Measurements from ENCODE around the gene KLHL22.

DNA sequence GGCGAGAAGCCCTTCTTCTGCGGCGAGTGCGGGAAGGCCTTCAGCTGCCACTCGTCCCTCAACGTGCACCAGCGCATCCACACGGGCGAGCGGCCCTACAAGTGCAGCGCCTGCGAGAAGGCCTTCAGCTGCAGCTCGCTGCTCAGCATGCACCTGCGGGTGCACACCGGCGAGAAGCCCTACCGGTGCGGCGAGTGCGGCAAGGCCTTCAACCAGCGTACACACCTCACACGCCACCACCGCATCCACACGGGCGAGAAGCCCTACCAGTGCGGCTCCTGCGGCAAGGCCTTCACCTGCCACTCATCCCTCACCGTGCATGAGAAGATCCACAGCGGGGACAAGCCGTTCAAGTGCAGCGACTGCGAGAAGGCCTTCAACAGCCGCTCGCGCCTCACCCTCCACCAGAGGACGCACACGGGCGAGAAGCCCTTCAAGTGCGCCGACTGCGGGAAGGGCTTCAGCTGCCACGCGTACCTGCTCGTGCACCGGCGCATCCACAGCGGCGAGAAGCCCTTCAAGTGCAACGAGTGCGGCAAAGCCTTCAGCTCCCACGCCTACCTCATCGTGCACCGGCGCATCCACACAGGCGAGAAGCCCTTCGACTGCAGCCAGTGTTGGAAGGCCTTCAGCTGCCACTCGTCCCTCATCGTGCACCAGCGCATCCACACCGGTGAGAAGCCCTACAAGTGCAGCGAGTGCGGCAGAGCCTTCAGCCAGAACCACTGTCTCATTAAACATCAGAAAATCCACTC, 89.5 kb downstream of the KLHL22 start:
- TF ChIP-seq EZH2 (IDR thresholded peaks at IDR 0.05; ENCODE audit: low read length, unreplicated experiment) (no peak), EZH2phosphoT487 (IDR thresholded peaks at IDR 0.05; ENCODE audit: borderline replicate concordance, low read length) (no peak)
- TF ChIP-seq, protein P1, sequence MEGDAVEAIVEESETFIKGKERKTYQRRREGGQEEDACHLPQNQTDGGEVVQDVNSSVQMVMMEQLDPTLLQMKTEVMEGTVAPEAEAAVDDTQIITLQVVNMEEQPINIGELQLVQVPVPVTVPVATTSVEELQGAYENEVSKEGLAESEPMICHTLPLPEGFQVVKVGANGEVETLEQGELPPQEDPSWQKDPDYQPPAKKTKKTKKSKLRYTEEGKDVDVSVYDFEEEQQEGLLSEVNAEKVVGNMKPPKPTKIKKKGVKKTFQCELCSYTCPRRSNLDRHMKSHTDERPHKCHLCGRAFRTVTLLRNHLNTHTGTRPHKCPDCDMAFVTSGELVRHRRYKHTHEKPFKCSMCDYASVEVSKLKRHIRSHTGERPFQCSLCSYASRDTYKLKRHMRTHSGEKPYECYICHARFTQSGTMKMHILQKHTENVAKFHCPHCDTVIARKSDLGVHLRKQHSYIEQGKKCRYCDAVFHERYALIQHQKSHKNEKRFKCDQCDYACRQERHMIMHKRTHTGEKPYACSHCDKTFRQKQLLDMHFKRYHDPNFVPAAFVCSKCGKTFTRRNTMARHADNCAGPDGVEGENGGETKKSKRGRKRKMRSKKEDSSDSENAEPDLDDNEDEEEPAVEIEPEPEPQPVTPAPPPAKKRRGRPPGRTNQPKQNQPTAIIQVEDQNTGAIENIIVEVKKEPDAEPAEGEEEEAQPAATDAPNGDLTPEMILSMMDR (conservative IDR thresholded peaks at IDR 0.05; ENCODE audit: low read depth, low read length), result no peak

Data from PC-3 (cell line).